Heart left ventricle (tissue), 16 donors: ENCODE data around the gene INHBE. TPM values are rescaled to one million over a fixed set of nuclear protein-coding genes. Genes with fewer than 3 reads are reported as not detected.
A peak's percentile ranks its signal among the peaks of the same experiment; 100 is the strongest.
"Not testable (repeated sequence)": the region's sequence is repeated elsewhere in the genome, so short reads cannot be mapped to it uniquely, and the experiment has no call there.

Source experiments
- ATAC-seq, 4 donors: fragments of 200-7000 bp; cut with Tn5 transposase; one replicate each; pipeline ENCODE4 v1.9.1; 2020 to 2022; ENCODE audit warnings: moderate library complexity in 4 of 4, mild to moderate bottlenecking in 3 of 4, moderate number of reproducible peaks in 1 of 4
- DNase-seq, 5 donors: peaks; one replicate each; pipeline ENCODE4 v3.0.0-alpha.2; 2020
- H3K27ac ChIP-seq, 12 donors: fragments of 200-600 bp; sonication (generic) in 4 of 12; one replicate each; pipeline versions ENCODE4 v1.5.0 to v1.8.0; 2016 to 2022; ENCODE audit warnings: mild to moderate bottlenecking in 2 of 12
- H3K27me3 ChIP-seq, 9 donors: fragments of 200-600 bp; sonication (generic) in 2 of 9; one replicate each; pipeline versions ENCODE4 v1.5.1 to v1.8.0; 2016 to 2022; ENCODE audit warnings: mild to moderate bottlenecking in 3 of 9
- H3K36me3 ChIP-seq, 9 donors: fragments of 200-600 bp; sonication (generic) in 2 of 9; one replicate each; pipeline versions ENCODE4 v1.5.0 to v1.8.0; 2018 to 2022; ENCODE audit warnings: mild to moderate bottlenecking in 2 of 9
- H3K4me1 ChIP-seq, 12 donors: fragments of 200-600 bp; sonication (generic) in 4 of 12; one replicate each; pipeline versions ENCODE4 v1.5.0 to v1.8.0; 2016 to 2022; ENCODE audit warnings: mild to moderate bottlenecking in 3 of 12
- H3K4me3 ChIP-seq, 12 donors: fragments of 200-600 bp; sonication (generic) in 4 of 12; one replicate each; pipeline versions ENCODE4 v1.5.0 to v1.8.0; 2017 to 2022; ENCODE audit warnings: mild to moderate bottlenecking in 9 of 12, moderate library complexity in 4 of 12
- H3K9me3 ChIP-seq, 12 donors: fragments of 200-600 bp; sonication (generic) in 4 of 12; one replicate each; pipeline versions ENCODE4 v1.5.0 to v1.8.0; 2016 to 2022; ENCODE audit warnings: mild to moderate bottlenecking in 1 of 12
- POLR2A ChIP-seq, 2 donors: fragments of 450-650 bp; IDR thresholded peaks; one replicate each; pipeline ENCODE4 v1.6.1; 2017; ENCODE audit warnings: antibody characterized with exemption in 2 of 2, mild to moderate bottlenecking in 2 of 2, moderate library complexity in 2 of 2
- WGBS, 4 donors: extraction: QIAGEN DNeasy Blood & Tissue Kit in 2 of 4; methylation state at CpG; one replicate each; pipeline versions ENCODE4 v1.1.5 to v1.1.7; 2013 to 2018; 5-methylcytosine and 5-hydroxymethylcytosine counted together
- intact Hi-C, 10 donors: fragments of 100-400 bp; cut with DNase I; formaldehyde crosslinking; loops; one replicate each; pipeline versions ENCODE4 v1.11.1 to v1.14.2; 2022
- long read RNA-seq, 3 donors: library from polyadenylated mRNA; unstranded; transcript quantifications; one replicate each; pipeline ENCODE4 v2.0.0, GENCODE V29; 2020 to 2021
- polyA plus RNA-seq, 2 donors: library from polyadenylated mRNA; stranded (reverse); fragments of 200-250 nt; gene quantifications; one replicate each; pipeline ENCODE4 v1.2.3, GENCODE V29; 2013
- total RNA-seq, 9 donors: library from RNA; depleted of rRNA in 2 of 9; stranded (reverse); fragments of >200 nt in 2 of 9; fragmentation: NEBNext Ultra II Directional in 3 of 9; extraction: Animal tissue kit (Norgen Biotek cat#: 25700) in 3 of 9; gene quantifications; one replicate each; pipeline versions ENCODE4 v1.1.0 to v1.2.4, GENCODE V29; 2016 to 2023
- TF ChIP-seq, protein P1 (sequence below), 12 donors: fragments of 200-600 bp; sonication (generic) in 4 of 12; IDR thresholded peaks; one replicate each; pipeline versions ENCODE4 v1.5.0 to v1.8.0; 2018 to 2022; ENCODE audit warnings: antibody characterized with exemption in 12 of 12, mild to moderate bottlenecking in 5 of 12
- donor health status: ischemic (EF 13 %, LVEDD 7.1; RV severe dilation, severe dysfunction).
- donor health status: healthy with polysubstance abuse.
- donor health status: DM: no; HTN: yes; CAD: no.
- donor health status: DM: no; HTN: no; CAD: no.
- donor health status: ischemic (EF 25% LVEDD 6.9; RV normal size, moderate dysfunction).
- donor health status: ischemic (EF 25% LVEDD 5.7; RV mildly dilated, moderate dysfunction).
- donor health status: healthy.
- donor health status: DM: yes; HTN: yes; CAD: no.
- donor health status: ischemic (EF 35%, LVEDD 5.7; RV mildly dilated, moderate dysfunction).
- donor health status: nonischemic (EF 11% LVEDD 7.7; RV severe dilation, severe dysfunction).
- donor health status: DM: yes; HTN: yes; CAD: no.
- donor health status: PGD.
- donor health status: ischemic (EF 29% LVEDD 5.4; RV normal size, mild dysfunction).
- donor health status: nonischemic (EF 23%, LVEDD 6.1; RV moderate dilation, normal function).

The INHBE gene, protein sequence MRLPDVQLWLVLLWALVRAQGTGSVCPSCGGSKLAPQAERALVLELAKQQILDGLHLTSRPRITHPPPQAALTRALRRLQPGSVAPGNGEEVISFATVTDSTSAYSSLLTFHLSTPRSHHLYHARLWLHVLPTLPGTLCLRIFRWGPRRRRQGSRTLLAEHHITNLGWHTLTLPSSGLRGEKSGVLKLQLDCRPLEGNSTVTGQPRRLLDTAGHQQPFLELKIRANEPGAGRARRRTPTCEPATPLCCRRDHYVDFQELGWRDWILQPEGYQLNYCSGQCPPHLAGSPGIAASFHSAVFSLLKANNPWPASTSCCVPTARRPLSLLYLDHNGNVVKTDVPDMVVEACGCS
- total RNA-seq (under 1 TPM in 1 of 9 donors, not detected in 8; 0.64 TPM), polyA plus RNA-seq (under 1 TPM in 1 of 2 donors, not detected in 1; 0.03 TPM)
- long read RNA-seq, donor 1: 0 reads
- long read RNA-seq, donor 2: 0 reads
- long read RNA-seq, donor 3: 0 reads

DNA sequence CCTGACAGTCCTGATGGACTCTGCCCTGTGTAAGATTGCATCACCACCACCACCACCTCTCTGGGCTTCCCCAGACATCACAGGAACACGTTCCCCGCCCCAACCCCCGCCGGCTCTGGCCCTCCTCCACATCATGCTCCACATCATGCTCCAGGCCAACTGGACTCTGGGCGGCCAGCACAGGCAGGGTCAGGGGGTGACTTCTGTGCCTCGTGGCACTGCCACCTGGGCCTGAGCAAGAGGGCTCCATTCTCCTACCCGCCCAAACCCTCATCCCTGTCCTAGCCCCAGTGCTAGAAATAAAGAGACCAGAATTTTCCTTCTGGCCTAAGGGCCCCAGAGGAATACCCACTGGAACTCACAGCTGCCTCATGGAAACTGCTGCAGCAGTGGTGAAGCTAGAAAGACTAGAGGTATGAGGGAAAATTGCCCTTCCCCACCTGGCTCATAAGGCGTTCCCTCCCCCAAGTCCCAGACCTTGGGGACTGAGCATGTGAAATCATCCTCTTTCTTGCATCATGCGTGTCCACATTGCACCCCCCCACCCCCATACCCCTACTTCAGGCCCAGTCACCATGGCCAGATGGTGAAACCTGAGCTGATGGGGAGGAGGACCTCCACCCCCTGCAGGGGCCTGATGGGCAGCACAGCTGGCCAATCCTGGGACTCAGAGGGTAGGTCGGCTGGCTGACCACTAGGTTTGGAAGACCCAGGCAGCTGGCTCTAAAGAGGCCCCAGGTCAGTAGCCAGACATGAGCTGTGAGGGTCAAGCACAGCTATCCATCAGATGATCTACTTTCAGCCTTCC lies at the start of gene INHBE:
Gene INHBE (plus strand): TSS at position 742 of the 808 bp plus-strand sequence. CDS start 230 bp downstream, outside the sequence.
- Histone ChIP-seq H3K9me3 (no peaks in the 10 kb centered on the region), H3K4me1 (peaks cover 0 to 39% (median 12%) of the 10 kb centered on the region in 12 donors), H3K27me3 (no peaks in the 10 kb centered on the region), H3K4me3 (no peak within 1 kb of the TSS), H3K27ac (peak within 1 kb of the TSS in 1 of 12 donors; percentile 9), H3K36me3 (no peaks in the 10 kb centered on the region)
- intact Hi-C loops: loop anchor here in 7 of 10 donors (1.0 to 10.0 kb wide), 6 partner anchors 146 to 242 kb away; partner anchors contain the start of gene NXPH4 (in 1 of the 7)
- DNase-seq: peak in 1 of 5 donors; percentile 35
- ATAC-seq: no peak
- TF ChIP-seq POLR2A (IDR thresholded peaks at IDR 0.05): no peak
- TF ChIP-seq, protein P1, sequence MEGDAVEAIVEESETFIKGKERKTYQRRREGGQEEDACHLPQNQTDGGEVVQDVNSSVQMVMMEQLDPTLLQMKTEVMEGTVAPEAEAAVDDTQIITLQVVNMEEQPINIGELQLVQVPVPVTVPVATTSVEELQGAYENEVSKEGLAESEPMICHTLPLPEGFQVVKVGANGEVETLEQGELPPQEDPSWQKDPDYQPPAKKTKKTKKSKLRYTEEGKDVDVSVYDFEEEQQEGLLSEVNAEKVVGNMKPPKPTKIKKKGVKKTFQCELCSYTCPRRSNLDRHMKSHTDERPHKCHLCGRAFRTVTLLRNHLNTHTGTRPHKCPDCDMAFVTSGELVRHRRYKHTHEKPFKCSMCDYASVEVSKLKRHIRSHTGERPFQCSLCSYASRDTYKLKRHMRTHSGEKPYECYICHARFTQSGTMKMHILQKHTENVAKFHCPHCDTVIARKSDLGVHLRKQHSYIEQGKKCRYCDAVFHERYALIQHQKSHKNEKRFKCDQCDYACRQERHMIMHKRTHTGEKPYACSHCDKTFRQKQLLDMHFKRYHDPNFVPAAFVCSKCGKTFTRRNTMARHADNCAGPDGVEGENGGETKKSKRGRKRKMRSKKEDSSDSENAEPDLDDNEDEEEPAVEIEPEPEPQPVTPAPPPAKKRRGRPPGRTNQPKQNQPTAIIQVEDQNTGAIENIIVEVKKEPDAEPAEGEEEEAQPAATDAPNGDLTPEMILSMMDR (IDR thresholded peaks at IDR 0.05): no peak
- WGBS, 4 donors: 56 to 75% (median 70%) methylated on average over 9 to 10 of the region's 10 CpGs

DNA sequence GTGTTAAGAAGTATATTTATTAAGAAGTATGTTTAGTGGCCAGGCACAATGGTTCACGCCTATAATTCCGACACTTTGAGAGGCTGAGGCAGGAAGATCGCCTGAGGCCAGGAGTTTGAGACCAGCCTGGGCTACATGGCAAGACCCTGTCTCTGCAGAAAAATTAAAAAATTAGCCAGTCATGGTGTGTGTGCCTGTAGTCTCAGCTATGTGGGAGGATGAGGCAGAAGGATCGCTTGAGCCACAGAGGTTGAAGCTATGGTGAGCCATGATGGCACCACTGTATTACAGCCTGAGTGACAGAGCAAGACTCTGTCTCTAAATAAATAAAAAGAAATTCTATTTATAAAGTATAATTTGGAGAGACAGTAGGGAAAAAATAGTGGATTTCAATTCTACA lies 44.6 kb upstream of the INHBE start:
- no peak for ATAC-seq

DNA sequence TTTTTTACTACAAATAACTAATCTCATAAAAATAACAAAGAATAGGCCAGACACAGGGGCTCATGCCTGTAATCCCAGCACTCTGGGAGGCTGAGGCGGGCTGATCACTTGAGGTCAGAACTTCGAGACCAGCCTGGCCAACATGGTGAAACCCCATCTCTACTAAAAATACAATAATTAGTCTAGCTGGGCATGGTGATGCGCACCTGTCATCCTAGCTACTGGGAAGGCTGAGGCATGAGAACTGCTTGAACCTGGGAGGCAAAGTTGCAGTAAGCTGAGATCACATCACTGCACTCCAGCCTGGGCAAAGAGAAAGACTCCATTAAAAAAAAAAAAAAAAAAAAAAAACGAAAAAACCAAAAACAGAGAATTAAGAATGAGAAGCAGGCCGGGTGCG lies 40.9 kb upstream of the INHBE start:
- ATAC-seq, H3K27me3 ChIP-seq, intact Hi-C loops, H3K36me3 ChIP-seq, H3K4me3 ChIP-seq, DNase-seq, H3K9me3 ChIP-seq, H3K27ac ChIP-seq: not testable (repeated sequence)
- 86 to 95% (median 89%) methylated on average over 6 of the region's 6 CpGs for WGBS, 4 donors
- H3K4me1 ChIP-seq: peaks cover 0 to 29% (median 15%) of the 10 kb centered on the region in 12 donors

More for the DNA sequence above, 44.6 kb upstream of the INHBE start:
- H3K9me3 ChIP-seq: no peaks in the 10 kb centered on the region
- H3K36me3 ChIP-seq: peaks cover 0 to 6% (median 0%) of the 10 kb centered on the region in 9 donors
- intact Hi-C loops: no loop called here
- H3K4me3 ChIP-seq: no peak overlapping the region
- no peaks in the 10 kb centered on the region for H3K27me3 ChIP-seq
- H3K27ac ChIP-seq: no peak overlapping the region
- DNase-seq: no peak
- 95 to 97% (median 97%) methylated on average over 4 of the region's 4 CpGs for WGBS, 4 donors
- H3K4me1 ChIP-seq: peaks cover 0 to 22% (median 2%) of the 10 kb centered on the region in 12 donors
- TF ChIP-seq POLR2A (IDR thresholded peaks at IDR 0.05): no peak
- TF ChIP-seq, protein P1 (IDR thresholded peaks at IDR 0.05): no peak

DNA sequence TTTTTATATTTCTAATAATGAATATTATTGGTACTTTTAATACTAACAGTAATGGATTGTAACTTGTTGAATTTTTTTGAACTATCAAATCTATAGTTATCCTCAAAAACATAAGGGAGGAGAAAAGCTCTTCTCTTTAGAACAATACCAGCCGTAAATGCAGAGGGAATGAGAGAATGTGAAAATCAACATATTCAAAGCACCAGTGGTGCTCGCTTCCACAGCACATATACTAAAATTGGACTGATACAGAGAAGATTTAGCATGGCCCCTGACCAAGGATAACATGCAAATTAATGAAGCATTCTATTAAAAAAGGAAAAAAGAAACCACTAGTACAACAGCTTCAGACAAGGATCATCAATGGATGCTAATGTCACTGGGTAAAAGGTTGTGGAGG lies 40.0 kb upstream of the INHBE start:
- intact Hi-C loops: no loop called here
- TF ChIP-seq POLR2A (IDR thresholded peaks at IDR 0.05): no peak
- TF ChIP-seq, protein P1 (IDR thresholded peaks at IDR 0.05): no peak
- DNase-seq (no peak), ATAC-seq (no peak)
- Histone ChIP-seq H3K27me3 (no peaks in the 10 kb centered on the region), H3K9me3 (no peaks in the 10 kb centered on the region), H3K4me3 (no peak overlapping the region), H3K27ac (no peak overlapping the region), H3K4me1 (peaks cover 0 to 31% (median 15%) of the 10 kb centered on the region in 12 donors), H3K36me3 (peaks cover 0 to 6% (median 0%) of the 10 kb centered on the region in 9 donors)
- WGBS, 4 donors: 87 to 93% (median 91%) methylated on average over 2 of the region's 2 CpGs
